Activated T-helper 1 cell treated with anti-CD3 and anti-CD28 coated beads, Interleukin-12 subunit alpha, Interleukin-12 subunit beta, Interleukin-2, Interleukin-4 antibody, amounts not matched to agents 30 ng/mL and 10 ng/mL and 1 ng/mL, durations not matched to agents 14 hours and 24 hours and 36 hours (primary cell): ENCODE data around the gene FNDC3A. TPM values are rescaled to one million over a fixed set of nuclear protein-coding genes. Genes with fewer than 3 reads are reported as not detected.

Experiments
- DNase-seq: peaks from one replicate; pipeline ENCODE4 v3.0.0; 2021; ENCODE audit warnings: low spot score
- H3K27ac Mint-ChIP-seq: one replicate; pipeline ENCODE4 v1.8.0; 2021; ENCODE audit warnings: mild to moderate bottlenecking, mixed read lengths
- H3K27me3 Mint-ChIP-seq: one replicate; pipeline ENCODE4 v1.8.0; 2022; ENCODE audit warnings: mild to moderate bottlenecking, moderate library complexity, mixed read lengths; ENCODE audit not compliant: insufficient read depth
- H3K36me3 Mint-ChIP-seq: one replicate; pipeline ENCODE4 v1.8.0; 2021; ENCODE audit warnings: low read depth, mixed read lengths
- H3K4me1 Mint-ChIP-seq: one replicate; pipeline ENCODE4 v1.8.0; 2021; ENCODE audit warnings: low read depth, mixed read lengths
- H3K4me3 Mint-ChIP-seq: one replicate; pipeline ENCODE4 v1.8.0; 2021; ENCODE audit warnings: mild to moderate bottlenecking, moderate library complexity, mixed read lengths
- H3K9me3 Mint-ChIP-seq: one replicate; pipeline ENCODE4 v1.8.0; 2021; ENCODE audit warnings: mixed read lengths
- intact Hi-C: fragments of 100-400 bp; cut with micrococcal nuclease; formaldehyde crosslinking; loops from one replicate; pipeline ENCODE4 v1.15.1; 2024
- total RNA-seq: library from RNA; stranded (reverse); gene quantifications from 2 replicates; pipeline ENCODE4 v1.2.3, GENCODE V29; 2022

Gene FNDC3A
- total RNA-seq, 1 donor from 2014 or later: 26.9 TPM

GRCh38 chr13:49213997-49214916 is 238.5 kb downstream of the FNDC3A start:
- intact Hi-C loops: no loop called here
- no peak overlapping the region for H3K27ac Mint-ChIP-seq
- DNase-seq: no peak

GRCh38 chr13:49214917-49215376 is 239.2 kb downstream of the FNDC3A start:
- Mint-ChIP-seq H3K36me3 (no peaks in the 10 kb centered on the region), H3K4me3 (no peak overlapping the region), H3K27ac (no peak overlapping the region), H3K4me1 (peaks cover 26% of the 10 kb centered on the region), H3K27me3 (peaks cover 25% of the 10 kb centered on the region), H3K9me3 (no peaks in the 10 kb centered on the region)
- peak; percentile 16 for DNase-seq
- intact Hi-C loops: no loop called here

More at GRCh38 chr13:49213997-49214916, 238.5 kb downstream of the FNDC3A start:
- peaks cover 26% of the 10 kb centered on the region for H3K4me1 Mint-ChIP-seq
- no peaks in the 10 kb centered on the region for H3K9me3 Mint-ChIP-seq
- no peak overlapping the region for H3K4me3 Mint-ChIP-seq
- H3K36me3 Mint-ChIP-seq: no peaks in the 10 kb centered on the region
- peaks cover 19% of the 10 kb centered on the region for H3K27me3 Mint-ChIP-seq

GRCh38 chr13:49216334-49216733 is 240.6 kb downstream of the FNDC3A start:
- H3K36me3 Mint-ChIP-seq: no peaks in the 10 kb centered on the region
- intact Hi-C loops: no loop called here

DNA sequence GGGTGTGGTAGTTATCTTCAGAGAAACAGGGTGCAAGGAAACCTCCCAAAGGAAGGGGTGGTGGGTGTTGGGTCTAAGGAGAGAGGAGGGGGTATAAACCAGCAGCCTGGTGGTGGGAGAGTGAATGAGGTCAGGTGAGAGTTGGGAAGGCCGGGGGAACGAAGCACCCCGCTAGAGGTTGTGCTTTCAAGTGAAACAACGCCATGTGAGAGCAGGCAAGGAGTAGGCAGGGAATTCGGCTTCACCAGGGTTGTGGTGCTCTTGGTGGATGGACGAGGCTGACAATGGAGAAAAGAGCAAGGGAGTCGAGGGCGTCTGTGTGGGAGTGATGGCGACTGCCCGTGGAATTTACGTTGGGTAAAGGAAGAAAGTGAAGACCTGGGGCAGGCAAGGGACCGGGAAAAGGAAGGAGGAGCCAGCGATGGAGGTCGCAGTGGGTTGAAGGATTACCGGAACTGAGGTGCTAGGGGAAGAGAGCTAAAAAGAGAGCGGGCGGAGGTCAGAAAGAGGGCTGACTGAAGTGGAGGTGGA is 242.3 kb downstream of the FNDC3A start:
- peaks cover 47% of the 10 kb centered on the region for H3K27me3 Mint-ChIP-seq
- peaks cover 26% of the 10 kb centered on the region for H3K4me1 Mint-ChIP-seq
- no peaks in the 10 kb centered on the region for H3K36me3 Mint-ChIP-seq
- H3K27ac Mint-ChIP-seq: peak overlapping the region; percentile 27
- intact Hi-C loops: no loop called here
- no peak for DNase-seq
- H3K4me3 Mint-ChIP-seq: no peak overlapping the region
- no peaks in the 10 kb centered on the region for H3K9me3 Mint-ChIP-seq

More at GRCh38 chr13:49216334-49216733, 240.6 kb downstream of the FNDC3A start:
- Mint-ChIP-seq H3K27ac (no peak overlapping the region), H3K9me3 (no peaks in the 10 kb centered on the region), H3K4me3 (no peak overlapping the region), H3K27me3 (peaks cover 30% of the 10 kb centered on the region), H3K4me1 (peaks cover 26% of the 10 kb centered on the region)
- no peak for DNase-seq

- no peak overlapping the region for H3K4me3 Mint-ChIP-seq
- intact Hi-C loops: no loop called here
- peaks cover 51% of the 10 kb centered on the region for H3K27me3 Mint-ChIP-seq
- no peaks in the 10 kb centered on the region for H3K9me3 Mint-ChIP-seq
- H3K4me1 Mint-ChIP-seq: peaks cover 26% of the 10 kb centered on the region
- DNase-seq: no peak
- no peak overlapping the region for H3K27ac Mint-ChIP-seq
- H3K36me3 Mint-ChIP-seq: no peaks in the 10 kb centered on the region
These were observed 242.9 kb downstream of the FNDC3A start for GRCh38 chr13:49218493-49219051.

DNA sequence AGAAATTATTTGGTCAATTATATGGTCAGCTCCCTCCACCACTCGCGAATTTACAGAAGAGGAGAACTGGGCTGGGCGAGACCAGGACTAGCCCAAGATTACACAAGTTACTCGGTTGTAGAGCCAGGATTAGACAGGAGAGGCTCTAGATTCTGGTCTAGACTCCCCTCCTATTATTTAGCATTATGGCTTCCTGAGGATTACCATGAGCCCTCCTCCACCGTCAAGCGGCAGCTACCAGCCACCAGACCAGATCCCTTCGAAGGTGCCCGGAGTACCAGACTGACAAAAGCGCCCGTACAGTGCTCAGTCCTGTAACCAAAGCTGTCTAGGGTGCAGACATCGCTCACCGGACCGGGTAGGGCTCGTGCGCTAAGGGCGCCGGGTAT is 243.9 kb downstream of the FNDC3A start:
- Mint-ChIP-seq H3K36me3 (no peaks in the 10 kb centered on the region), H3K4me1 (peaks cover 22% of the 10 kb centered on the region), H3K27me3 (peaks cover 61% of the 10 kb centered on the region), H3K27ac (no peak overlapping the region), H3K9me3 (no peaks in the 10 kb centered on the region), H3K4me3 (peak overlapping the region; percentile 56)
- no peak for DNase-seq
- intact Hi-C loops: no loop called here

GRCh38 chr13:49220036-49220855 is 244.5 kb downstream of the FNDC3A start, which contains the start of gene MLNR:
Gene MLNR (plus strand): TSS chr13:49220338. CDS start chr13:49220338, 0 bp downstream.
- Mint-ChIP-seq H3K4me3 (peak within 1 kb of the TSS; percentile 56), H3K27ac (no peak within 1 kb of the TSS), H3K27me3 (peaks cover 64% of the 10 kb centered on the region), H3K9me3 (no peaks in the 10 kb centered on the region), H3K4me1 (peaks cover 16% of the 10 kb centered on the region), H3K36me3 (no peaks in the 10 kb centered on the region)
- DNase-seq: peak; percentile 11
- intact Hi-C loops: no loop called here

GRCh38 chr13:49220856-49221589 is 245.3 kb downstream of the FNDC3A start:
- intact Hi-C loops: no loop called here
- H3K9me3 Mint-ChIP-seq: no peaks in the 10 kb centered on the region
- peak overlapping the region; percentile 56 for H3K4me3 Mint-ChIP-seq
- H3K27me3 Mint-ChIP-seq: peaks cover 67% of the 10 kb centered on the region
- H3K27ac Mint-ChIP-seq: no peak overlapping the region
- peaks cover 14% of the 10 kb centered on the region for H3K4me1 Mint-ChIP-seq
- H3K36me3 Mint-ChIP-seq: no peaks in the 10 kb centered on the region
- DNase-seq: no peak

DNA sequence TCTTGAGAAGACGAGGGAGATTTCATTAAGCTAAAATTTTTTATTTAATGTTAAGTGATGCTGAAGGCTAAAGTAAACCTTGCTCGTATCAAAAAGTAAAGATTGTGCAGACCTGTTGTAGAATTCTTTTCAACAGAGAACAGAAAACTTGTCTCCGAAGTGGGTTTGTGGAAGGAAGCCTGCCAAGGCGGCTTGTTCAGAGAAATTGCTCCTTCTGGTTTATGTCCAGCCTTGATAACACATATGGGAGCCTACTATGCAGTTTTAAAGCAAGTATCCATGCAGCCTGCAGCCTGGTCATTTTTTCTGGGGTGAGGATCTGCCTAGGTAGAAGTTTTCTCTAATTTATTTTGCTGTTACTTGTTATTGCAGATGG is 245.9 kb downstream of the FNDC3A start:
- Mint-ChIP-seq H3K9me3 (no peaks in the 10 kb centered on the region), H3K36me3 (no peaks in the 10 kb centered on the region), H3K4me3 (peak overlapping the region; percentile 33), H3K4me1 (peaks cover 9% of the 10 kb centered on the region), H3K27me3 (peaks cover 68% of the 10 kb centered on the region), H3K27ac (no peak overlapping the region)
- intact Hi-C loops: no loop called here
- DNase-seq: no peak

DNA sequence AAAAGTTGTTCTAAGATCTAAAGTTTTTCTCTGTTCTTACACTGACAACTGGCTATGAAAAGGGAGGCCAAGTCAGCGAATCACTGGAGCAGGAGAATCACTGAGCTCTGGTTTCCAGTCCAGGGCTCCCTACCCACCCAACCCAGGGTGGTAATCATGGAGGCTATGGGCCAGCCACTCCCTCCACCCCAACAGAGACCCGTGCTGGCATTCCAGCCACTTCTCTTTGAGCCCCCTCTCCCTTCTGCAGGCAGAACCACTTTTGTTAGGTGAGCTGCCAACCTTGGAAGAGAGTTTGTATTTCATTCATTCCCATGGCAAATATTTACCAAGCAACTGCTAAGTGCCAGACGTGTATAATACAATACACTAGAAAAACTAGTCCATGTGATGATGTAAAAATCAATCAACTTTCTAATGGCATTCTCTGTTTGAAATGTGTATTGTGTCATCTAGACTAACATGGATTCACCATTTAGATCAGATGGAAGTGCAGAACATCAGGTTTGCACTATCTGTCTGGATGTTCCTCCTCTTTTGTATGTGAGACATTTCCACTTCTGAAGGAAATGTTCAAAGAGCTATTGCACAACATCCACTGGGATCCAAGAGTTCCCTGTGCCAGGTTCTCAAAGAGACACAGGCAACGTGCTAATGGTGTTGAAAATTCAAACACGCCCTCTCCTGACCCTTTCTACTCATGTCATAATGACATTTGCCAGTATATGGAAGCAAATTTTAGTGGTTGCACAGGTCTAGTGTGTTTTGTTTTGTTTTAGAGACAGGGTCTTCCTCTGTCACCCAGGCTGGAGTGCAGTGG is 249.7 kb downstream of the FNDC3A start:
- Mint-ChIP-seq H3K4me3 (no peak overlapping the region), H3K27me3 (peaks cover 44% of the 10 kb centered on the region), H3K4me1 (no peaks in the 10 kb centered on the region), H3K27ac (no peak overlapping the region), H3K9me3 (no peaks in the 10 kb centered on the region), H3K36me3 (no peaks in the 10 kb centered on the region)
- intact Hi-C loops: no loop called here
- DNase-seq: no peak

DNA sequence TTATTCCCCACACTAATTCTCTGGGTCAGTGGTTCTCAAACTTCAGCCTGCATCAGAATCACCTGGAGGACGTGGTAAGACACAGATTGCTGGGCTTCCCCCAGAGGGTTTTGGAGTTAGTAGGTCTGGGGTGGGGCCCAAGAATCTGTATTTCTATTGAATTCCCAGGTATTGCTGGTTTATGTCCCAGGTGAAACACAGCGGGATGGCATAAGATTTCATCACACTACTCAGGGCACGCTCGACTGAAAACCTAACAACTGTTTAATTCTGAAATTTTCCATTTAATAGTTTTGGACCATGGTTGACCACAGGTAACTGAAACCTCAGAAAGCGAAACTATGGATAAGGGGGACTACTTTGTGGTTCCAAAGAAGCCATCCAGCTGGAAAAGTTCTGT is 250.9 kb downstream of the FNDC3A start:
- no peak overlapping the region for H3K4me3 Mint-ChIP-seq
- H3K27ac Mint-ChIP-seq: no peak overlapping the region
- H3K9me3 Mint-ChIP-seq: no peaks in the 10 kb centered on the region
- peaks cover 39% of the 10 kb centered on the region for H3K27me3 Mint-ChIP-seq
- no peaks in the 10 kb centered on the region for H3K36me3 Mint-ChIP-seq
- no peaks in the 10 kb centered on the region for H3K4me1 Mint-ChIP-seq
- intact Hi-C loops: no loop called here
- DNase-seq: no peak
